Mesothelial cell of epicardium (in vitro differentiated cells): ENCODE data around the gene CNTN1. TPM values are rescaled to one million over a fixed set of nuclear protein-coding genes. Genes with fewer than 3 reads are reported as not detected.

Experiments
- DNase-seq, 2 experiments: peaks; one replicate each; pipeline ENCODE4 v3.0.0; 2021; ENCODE audit warnings: low spot score in 2 of 2; ENCODE audit not compliant: unreplicated experiment in 2 of 2
- H3K27ac Mint-ChIP-seq: 2 replicates; pipeline ENCODE4 v1.8.0; 2021; ENCODE audit warnings: mixed read lengths
- H3K27me3 Mint-ChIP-seq: 2 replicates; pipeline ENCODE4 v1.8.0; 2021; ENCODE audit warnings: low read depth, mixed read lengths
- H3K36me3 Mint-ChIP-seq: 2 replicates; pipeline ENCODE4 v1.8.0; 2021; ENCODE audit warnings: mixed read lengths
- H3K4me1 Mint-ChIP-seq: 2 replicates; pipeline ENCODE4 v1.8.0; 2021; ENCODE audit warnings: mixed read lengths
- H3K4me3 Mint-ChIP-seq: 2 replicates; pipeline ENCODE4 v1.8.0; 2021; ENCODE audit warnings: mild to moderate bottlenecking, moderate library complexity, mixed read lengths
- H3K9me3 Mint-ChIP-seq: 2 replicates; pipeline ENCODE4 v1.8.0; 2021; ENCODE audit warnings: mixed read lengths
- total RNA-seq: library from RNA; stranded (reverse); gene quantifications from 3 replicates; pipeline ENCODE4 v1.2.1, GENCODE V29; 2021
- TF ChIP-seq, protein P1 (sequence below): fragments of 200-600 bp; sonication (generic); IDR thresholded peaks from one replicate; pipeline ENCODE4 v1.5.0; 2021; ENCODE audit warnings: antibody characterized with exemption; ENCODE audit not compliant: unreplicated experiment

CNTN1 gene
- total RNA-seq, 1 donor from 2014 or later, result 22.4 TPM

GRCh38 chr12:40684986-40685385, 7.3 kb upstream of the CNTN1 start:
- TF ChIP-seq, protein P1, sequence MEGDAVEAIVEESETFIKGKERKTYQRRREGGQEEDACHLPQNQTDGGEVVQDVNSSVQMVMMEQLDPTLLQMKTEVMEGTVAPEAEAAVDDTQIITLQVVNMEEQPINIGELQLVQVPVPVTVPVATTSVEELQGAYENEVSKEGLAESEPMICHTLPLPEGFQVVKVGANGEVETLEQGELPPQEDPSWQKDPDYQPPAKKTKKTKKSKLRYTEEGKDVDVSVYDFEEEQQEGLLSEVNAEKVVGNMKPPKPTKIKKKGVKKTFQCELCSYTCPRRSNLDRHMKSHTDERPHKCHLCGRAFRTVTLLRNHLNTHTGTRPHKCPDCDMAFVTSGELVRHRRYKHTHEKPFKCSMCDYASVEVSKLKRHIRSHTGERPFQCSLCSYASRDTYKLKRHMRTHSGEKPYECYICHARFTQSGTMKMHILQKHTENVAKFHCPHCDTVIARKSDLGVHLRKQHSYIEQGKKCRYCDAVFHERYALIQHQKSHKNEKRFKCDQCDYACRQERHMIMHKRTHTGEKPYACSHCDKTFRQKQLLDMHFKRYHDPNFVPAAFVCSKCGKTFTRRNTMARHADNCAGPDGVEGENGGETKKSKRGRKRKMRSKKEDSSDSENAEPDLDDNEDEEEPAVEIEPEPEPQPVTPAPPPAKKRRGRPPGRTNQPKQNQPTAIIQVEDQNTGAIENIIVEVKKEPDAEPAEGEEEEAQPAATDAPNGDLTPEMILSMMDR, result no peak

DNA sequence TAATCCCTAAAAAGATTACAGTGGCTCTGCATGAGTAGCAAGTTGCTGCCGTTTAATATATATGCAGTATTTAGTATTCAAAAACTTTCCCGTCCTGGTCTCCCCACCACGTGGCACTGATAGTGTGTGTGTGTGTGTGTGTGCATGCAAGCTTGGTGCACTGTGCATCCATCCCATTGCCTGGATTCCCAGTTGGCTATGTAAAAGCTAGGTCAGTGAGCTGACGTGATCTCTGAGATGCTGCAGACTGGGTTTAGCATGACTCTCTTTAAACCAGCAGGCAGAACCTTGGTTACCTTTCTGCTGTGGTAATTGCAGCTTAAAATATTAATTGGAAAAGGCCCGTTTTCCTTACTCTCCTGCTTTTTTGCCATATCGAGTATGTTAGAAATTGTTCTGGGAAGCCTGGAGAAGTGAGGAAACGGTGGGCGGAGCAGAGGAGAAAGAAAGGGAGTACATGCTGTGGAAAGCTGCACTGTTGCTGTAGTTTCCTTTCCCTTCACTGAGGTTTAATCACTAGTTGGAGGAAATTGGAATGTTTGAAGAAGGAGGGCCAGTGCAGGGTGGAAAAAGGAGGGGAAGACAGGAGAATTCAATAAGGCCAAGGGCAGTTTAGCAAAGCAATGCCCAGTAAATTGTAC, 4.0 kb upstream of the CNTN1 start:
- Mint-ChIP-seq H3K4me1 (peaks cover 10% of the 10 kb centered on the region), H3K27ac (no peak overlapping the region)

More at GRCh38 chr12:40684986-40685385, 7.3 kb upstream of the CNTN1 start:
- no peaks in the 10 kb centered on the region for H3K9me3 Mint-ChIP-seq
- no peak overlapping the region for H3K27ac Mint-ChIP-seq
- no peak overlapping the region for H3K4me3 Mint-ChIP-seq
- no peak for DNase-seq
- no peaks in the 10 kb centered on the region for H3K4me1 Mint-ChIP-seq
- H3K27me3 Mint-ChIP-seq, result peaks cover 41% of the 10 kb centered on the region
- H3K36me3 Mint-ChIP-seq, result no peaks in the 10 kb centered on the region

GRCh38 chr12:40689576-40689975, 2.7 kb upstream of the CNTN1 start:
- Mint-ChIP-seq H3K9me3 (no peaks in the 10 kb centered on the region), H3K36me3 (no peaks in the 10 kb centered on the region), H3K27ac (no peak overlapping the region), H3K4me1 (peaks cover 14% of the 10 kb centered on the region), H3K27me3 (peaks cover 65% of the 10 kb centered on the region), H3K4me3 (no peak overlapping the region)
- TF ChIP-seq, protein P1, result no peak
- DNase-seq, result no peak

More for the DNA sequence above, 4.0 kb upstream of the CNTN1 start:
- no peak for DNase-seq
- H3K4me3 Mint-ChIP-seq, result no peak overlapping the region
- no peaks in the 10 kb centered on the region for H3K36me3 Mint-ChIP-seq
- no peaks in the 10 kb centered on the region for H3K9me3 Mint-ChIP-seq
- TF ChIP-seq, protein P1, result no peak
- peaks cover 60% of the 10 kb centered on the region for H3K27me3 Mint-ChIP-seq

DNA sequence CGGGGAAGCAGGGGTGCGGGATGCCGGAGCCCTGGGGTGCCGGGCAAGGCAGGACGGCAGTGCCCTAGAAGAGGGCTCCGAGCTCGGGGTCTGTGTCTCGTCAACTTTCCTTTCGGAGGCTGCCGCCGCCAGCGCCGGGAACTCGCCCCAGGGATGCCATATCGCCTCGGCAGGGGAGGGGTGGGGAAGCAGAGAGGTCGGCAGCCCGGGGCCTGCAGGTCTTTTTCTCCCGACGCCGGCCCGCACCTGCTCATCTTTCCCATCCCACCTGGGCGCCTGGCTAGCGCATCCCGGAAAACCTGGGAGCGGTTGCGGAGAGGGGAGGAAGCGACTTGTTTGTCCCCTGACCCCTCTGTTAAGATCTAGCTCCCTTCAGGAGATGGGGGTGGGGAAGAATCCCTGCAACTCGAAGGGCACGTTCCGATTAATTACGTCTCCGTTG, 547 bp downstream of the CNTN1 start:
- peaks cover 70% of the 10 kb centered on the region for H3K27me3 Mint-ChIP-seq
- peaks cover 20% of the 10 kb centered on the region for H3K4me1 Mint-ChIP-seq
- H3K36me3 Mint-ChIP-seq, result no peaks in the 10 kb centered on the region
- H3K27ac Mint-ChIP-seq, result no peak overlapping the region
- TF ChIP-seq, protein P1, result no peak
- peak; percentile 18 to 49 for DNase-seq
- H3K9me3 Mint-ChIP-seq, result no peaks in the 10 kb centered on the region
- peak overlapping the region; percentile 94 for H3K4me3 Mint-ChIP-seq

GRCh38 chr12:40693207-40693821, 1.1 kb downstream of the CNTN1 start:
- Mint-ChIP-seq H3K27ac (peak overlapping the region; percentile 27), H3K9me3 (no peaks in the 10 kb centered on the region), H3K36me3 (no peaks in the 10 kb centered on the region), H3K27me3 (peaks cover 69% of the 10 kb centered on the region), H3K4me1 (peaks cover 22% of the 10 kb centered on the region), H3K4me3 (peak overlapping the region; percentile 94)
- peak; percentile 24 to 43 for DNase-seq
- TF ChIP-seq, protein P1, result no peak
